OCI-LY7 (cell line): ENCODE results near the gene SLC49A4. TPM values are rescaled to one million over a fixed set of nuclear protein-coding genes. Genes with fewer than 3 reads are reported as not detected.

Experiments used
- BruUV-seq: library from RNA; stranded (reverse); fragments of 400-500 nt; replicated peaks from 2 replicates; lab custom pipeline; 2021; lab: Mats Ljungman, UMichigan
- CTCF ChIA-PET: fragments of 300-600 bp; sonication (Branson Sonifier 250); formaldehyde crosslinking; loops from one replicate; lab custom pipeline; 2022; ENCODE audit warnings: antibody characterized with exemption; ENCODE audit not compliant: unreplicated experiment; lab: Charles Lee
- POLR2A ChIA-PET: fragments of 300-600 bp; sonication (Branson Sonifier 250); formaldehyde crosslinking; loops from one replicate; lab custom pipeline; 2022; ENCODE audit warnings: antibody characterized with exemption; lab: Charles Lee
- DNase-seq: peaks from one replicate; pipeline ENCODE4 v3.0.0-alpha.2; 2015; ENCODE audit warnings: low spot score
- H2AFZ ChIP-seq: fragments of 200-600 bp; sonication (generic), shearing (Covaris generic); 2 replicates; pipeline ENCODE4 v1.6.1; 2014; ENCODE audit warnings: mild to moderate bottlenecking, antibody characterized with exemption, low read length, moderate library complexity
- H3K27ac ChIP-seq: fragments of 200-600 bp; sonication (generic); 2 replicates; pipeline ENCODE4 v1.5.1; 2014; ENCODE audit warnings: mixed run types, low read depth, mild to moderate bottlenecking, moderate library complexity, low read length, inconsistent platforms; ENCODE audit not compliant: poor library complexity, severe bottlenecking
- H3K36me3 ChIP-seq: fragments of 200-600 bp; sonication (generic); 2 replicates; pipeline ENCODE4 v1.6.1; 2014; ENCODE audit warnings: mild to moderate bottlenecking, antibody characterized with exemption, low read length, moderate library complexity, mixed read lengths; ENCODE audit not compliant: insufficient read depth
- H3K4me1 ChIP-seq: fragments of 200-600 bp; sonication (generic); 2 replicates; pipeline ENCODE4 v1.5.1; 2014; ENCODE audit warnings: mild to moderate bottlenecking, low read length; ENCODE audit not compliant: insufficient read depth, poor library complexity, severe bottlenecking
- H3K4me2 ChIP-seq: fragments of 200-600 bp; sonication (generic); 2 replicates; pipeline ENCODE4 v1.6.1; 2014; ENCODE audit warnings: mild to moderate bottlenecking, low read length
- H3K4me3 ChIP-seq: fragments of 200-600 bp; sonication (generic); 2 replicates; pipeline ENCODE4 v1.5.1; 2014; ENCODE audit warnings: mild to moderate bottlenecking, low read depth, low read length; ENCODE audit not compliant: poor library complexity, severe bottlenecking
- H3K79me2 ChIP-seq: fragments of 200-600 bp; sonication (generic); 2 replicates; pipeline ENCODE4 v1.6.1; 2016; ENCODE audit warnings: low read depth, mild to moderate bottlenecking, low read length, moderate library complexity, mixed read lengths; ENCODE audit not compliant: insufficient read depth
- H3K9me2 ChIP-seq: fragments of 200-600 bp; sonication (generic); 2 replicates; pipeline ENCODE4 v1.6.1; 2016; ENCODE audit warnings: mild to moderate bottlenecking, low read length, mixed read lengths; ENCODE audit not compliant: insufficient read depth
- H3K9me3 ChIP-seq: fragments of 200-600 bp; sonication (generic); 2 replicates; pipeline ENCODE4 v1.6.1; 2014; ENCODE audit warnings: mild to moderate bottlenecking, mixed run types, low read length, mixed read lengths
- H4K20me1 ChIP-seq: fragments of 200-600 bp; sonication (generic); 2 replicates; pipeline ENCODE4 v1.6.1; 2014; ENCODE audit warnings: mild to moderate bottlenecking, antibody characterized with exemption, low read length, moderate library complexity, mixed read lengths; ENCODE audit not compliant: insufficient read depth
- EZH2phosphoT487 ChIP-seq: fragments of 200-600 bp; sonication (generic); IDR thresholded peaks from 2 replicates; pipeline ENCODE4 v1.6.1; 2018; ENCODE audit warnings: low read depth, borderline replicate concordance, mild to moderate bottlenecking, mixed run types, antibody characterized with exemption, low read length, moderate library complexity, mixed read lengths
- intact Hi-C: fragments of 100-400 bp; cut with micrococcal nuclease; formaldehyde crosslinking; loops from one replicate; pipeline ENCODE4 v1.10.0; 2022; ENCODE audit not compliant: unreplicated experiment
- total RNA-seq, 2 experiments: library from RNA; depleted of rRNA in 1 of 2; stranded (reverse); fragments of >200 nt in 1 of 2; shearing (Covaris generic) in 1 of 2; gene quantifications; 2 replicates each; pipeline ENCODE4 v1.2.3, GENCODE V29; 2014 to 2022
- TF ChIP-seq, protein P1 (sequence below): fragments of 200-600 bp; sonication (generic); conservative IDR thresholded peaks from 2 replicates; pipeline ENCODE4 v1.5.1; 2014; ENCODE audit warnings: mild to moderate bottlenecking, antibody characterized with exemption, low read length, moderate library complexity, mixed read lengths

Gene SLC49A4
- total RNA-seq, 2 experiments from 2014 or later = 2.8 to 3.3 TPM

DNA sequence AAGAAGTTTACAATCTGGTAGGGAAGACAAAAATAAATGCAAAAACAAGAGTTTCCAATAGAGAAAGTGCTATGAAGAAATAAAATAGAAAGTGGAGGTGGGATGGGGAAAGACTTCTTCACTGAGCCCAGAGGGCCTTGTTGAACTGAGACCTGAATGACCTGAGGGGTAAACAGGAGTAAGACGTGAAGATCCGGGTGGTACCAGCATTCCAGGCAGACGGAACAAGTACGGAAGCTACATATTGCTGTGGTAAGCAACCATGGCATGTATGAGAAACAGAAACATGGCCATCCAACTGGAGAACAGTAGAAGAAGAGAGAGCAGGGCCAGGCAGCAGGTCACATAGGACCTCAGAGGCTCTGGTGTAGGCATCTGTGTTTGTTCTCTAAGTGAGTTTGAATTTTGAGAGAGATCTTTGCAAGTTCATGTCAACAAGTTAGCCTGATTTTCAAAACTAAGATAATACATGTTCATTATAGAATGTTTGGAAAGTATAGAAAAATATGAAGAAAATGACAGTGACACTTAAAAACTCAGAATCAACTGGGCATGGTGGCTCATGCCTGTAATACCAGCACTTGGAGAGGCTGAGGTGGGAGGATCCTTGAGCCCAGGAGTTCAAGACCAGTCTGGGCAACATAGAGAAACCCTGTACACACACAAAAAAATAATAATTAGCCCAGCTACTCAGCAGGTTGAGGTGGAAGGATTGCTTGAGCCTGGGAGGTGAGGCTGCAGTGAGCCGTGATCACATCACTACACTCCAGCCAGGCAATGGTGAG is 64.3 kb downstream of the SLC49A4 start:
- ChIA-PET POLR2A (interaction anchor here (0.7 to 1.1 kb wide), 2 partner anchors 13 to 139 kb away, joined by 3 read pairs; no protein-coding TSS in a partner anchor), CTCF (no interaction called here)
- Histone ChIP-seq H3K4me2 (no peak overlapping the region), H3K4me3 (no peak overlapping the region), H3K4me1 (no peaks in the 10 kb centered on the region), H3K79me2 (no peaks in the 10 kb centered on the region), H3K9me2 (no peaks in the 10 kb centered on the region), H3K9me3 (no peaks in the 10 kb centered on the region), H3K36me3 (no peaks in the 10 kb centered on the region), H4K20me1 (no peaks in the 10 kb centered on the region), H2AFZ (no peak overlapping the region), H3K27ac (no peak overlapping the region)
- no peak for DNase-seq
- BruUV-seq = no TSS peak
- intact Hi-C loops = no loop called here
- TF ChIP-seq, protein P1, sequence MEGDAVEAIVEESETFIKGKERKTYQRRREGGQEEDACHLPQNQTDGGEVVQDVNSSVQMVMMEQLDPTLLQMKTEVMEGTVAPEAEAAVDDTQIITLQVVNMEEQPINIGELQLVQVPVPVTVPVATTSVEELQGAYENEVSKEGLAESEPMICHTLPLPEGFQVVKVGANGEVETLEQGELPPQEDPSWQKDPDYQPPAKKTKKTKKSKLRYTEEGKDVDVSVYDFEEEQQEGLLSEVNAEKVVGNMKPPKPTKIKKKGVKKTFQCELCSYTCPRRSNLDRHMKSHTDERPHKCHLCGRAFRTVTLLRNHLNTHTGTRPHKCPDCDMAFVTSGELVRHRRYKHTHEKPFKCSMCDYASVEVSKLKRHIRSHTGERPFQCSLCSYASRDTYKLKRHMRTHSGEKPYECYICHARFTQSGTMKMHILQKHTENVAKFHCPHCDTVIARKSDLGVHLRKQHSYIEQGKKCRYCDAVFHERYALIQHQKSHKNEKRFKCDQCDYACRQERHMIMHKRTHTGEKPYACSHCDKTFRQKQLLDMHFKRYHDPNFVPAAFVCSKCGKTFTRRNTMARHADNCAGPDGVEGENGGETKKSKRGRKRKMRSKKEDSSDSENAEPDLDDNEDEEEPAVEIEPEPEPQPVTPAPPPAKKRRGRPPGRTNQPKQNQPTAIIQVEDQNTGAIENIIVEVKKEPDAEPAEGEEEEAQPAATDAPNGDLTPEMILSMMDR = no peak
- TF ChIP-seq EZH2phosphoT487 = no peak

GRCh38 chr3:122862381-122862780 is 67.5 kb downstream of the SLC49A4 start:
- intact Hi-C loops = loop anchor here (10.0 kb wide), 1 partner anchor 162 kb away; the partner anchor contains the start of gene SEMA5B
- Histone ChIP-seq H2AFZ (no peak overlapping the region), H3K4me1 (no peaks in the 10 kb centered on the region), H3K27ac (no peak overlapping the region), H3K9me2 (no peaks in the 10 kb centered on the region), H3K9me3 (no peaks in the 10 kb centered on the region), H4K20me1 (no peaks in the 10 kb centered on the region), H3K4me3 (no peak overlapping the region), H3K79me2 (no peaks in the 10 kb centered on the region), H3K36me3 (no peaks in the 10 kb centered on the region), H3K4me2 (no peak overlapping the region)
- DNase-seq = no peak
- POLR2A ChIA-PET = no interaction called here
- CTCF ChIA-PET = no interaction called here
- no TSS peak for BruUV-seq
- TF ChIP-seq EZH2phosphoT487 = no peak
- TF ChIP-seq, protein P1 = no peak

DNA sequence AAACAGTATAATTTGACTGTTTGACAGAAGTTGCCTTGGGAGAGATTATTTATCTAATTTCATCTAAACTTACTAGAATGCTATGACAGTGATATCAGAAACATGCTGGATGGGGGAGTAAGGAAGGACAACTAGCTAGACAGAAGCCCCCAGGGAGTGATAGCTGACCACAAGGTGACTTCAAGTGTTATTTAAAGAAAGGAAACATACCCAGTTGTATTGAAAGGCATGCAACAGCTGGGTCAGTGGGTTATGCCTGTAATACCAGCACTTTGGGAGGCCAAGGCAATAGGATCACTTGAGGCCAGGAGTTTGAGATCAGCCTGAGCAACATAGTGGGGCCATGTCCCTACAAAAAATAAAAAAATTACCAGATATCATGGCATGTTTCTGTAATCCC is 69.6 kb downstream of the SLC49A4 start:
- ChIA-PET POLR2A (no interaction called here), CTCF (no interaction called here)
- Histone ChIP-seq H3K9me3 (no peaks in the 10 kb centered on the region), H3K79me2 (no peaks in the 10 kb centered on the region), H2AFZ (no peak overlapping the region), H3K4me3 (no peak overlapping the region), H3K27ac (no peak overlapping the region), H3K4me1 (no peaks in the 10 kb centered on the region), H3K4me2 (no peak overlapping the region), H3K9me2 (no peaks in the 10 kb centered on the region), H4K20me1 (no peaks in the 10 kb centered on the region), H3K36me3 (no peaks in the 10 kb centered on the region)
- DNase-seq = no peak
- no peak for TF ChIP-seq EZH2phosphoT487
- TF ChIP-seq, protein P1 = no peak
- BruUV-seq = no TSS peak
- intact Hi-C loops = loop anchor here (10.0 kb wide), 1 partner anchor 160 kb away; the partner anchor contains the start of gene SEMA5B
